Stimulated activated CD8-positive, alpha-beta memory T cell treated with anti-CD3 and anti-CD28 coated beads, Interleukin-2, amount 100 ng/mL, for 1 hour (primary cell): Measurements from ENCODE around the gene GALR1.

Experiments used
- DNase-seq, 2 donors: peaks; one replicate each; pipeline ENCODE4 v3.0.0-alpha.2; 2020; ENCODE audit warnings: low read depth in 2 of 2

The GALR1 gene

GRCh38 chr18:77321823-77322805 is 72.5 kb downstream of the GALR1 start:
- no peak for DNase-seq

DNA sequence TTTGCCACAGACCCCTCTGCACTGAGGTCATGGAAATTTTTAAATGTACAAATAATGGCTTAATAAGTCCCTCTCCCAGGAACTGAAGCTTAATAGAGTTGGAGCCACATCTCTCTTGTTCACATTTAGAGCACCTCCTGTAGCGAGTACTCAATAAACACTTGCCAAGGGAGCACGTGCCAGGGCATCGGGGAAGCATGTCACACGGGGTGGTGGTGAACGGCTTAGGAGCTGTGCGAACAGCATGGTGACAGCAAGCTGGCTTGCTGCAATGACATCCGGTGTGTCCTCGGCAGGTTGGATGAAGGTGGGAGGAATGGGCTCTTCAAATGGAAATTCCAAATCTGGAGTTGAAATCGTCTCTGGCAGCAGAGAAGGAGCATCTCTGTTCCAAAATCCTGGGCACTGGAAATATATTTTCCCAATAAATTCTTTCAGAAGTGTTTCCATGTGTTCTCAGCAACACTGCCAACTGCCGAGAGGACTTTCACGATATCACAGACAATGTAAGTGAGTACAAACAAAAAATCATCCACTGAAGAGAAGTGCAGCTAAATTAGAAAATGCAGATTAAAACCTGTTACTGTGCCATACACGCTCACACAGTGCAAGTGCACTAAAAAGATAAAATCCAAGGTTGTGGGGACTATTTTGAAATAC is 74.1 kb downstream of the GALR1 start:
- no peak for DNase-seq
